ENCODE results near the gene FCGR3B.
"Not testable (repeated sequence)": the region's sequence is repeated elsewhere in the genome, so short reads cannot be mapped to it uniquely, and the experiment has no call there.

DNA sequence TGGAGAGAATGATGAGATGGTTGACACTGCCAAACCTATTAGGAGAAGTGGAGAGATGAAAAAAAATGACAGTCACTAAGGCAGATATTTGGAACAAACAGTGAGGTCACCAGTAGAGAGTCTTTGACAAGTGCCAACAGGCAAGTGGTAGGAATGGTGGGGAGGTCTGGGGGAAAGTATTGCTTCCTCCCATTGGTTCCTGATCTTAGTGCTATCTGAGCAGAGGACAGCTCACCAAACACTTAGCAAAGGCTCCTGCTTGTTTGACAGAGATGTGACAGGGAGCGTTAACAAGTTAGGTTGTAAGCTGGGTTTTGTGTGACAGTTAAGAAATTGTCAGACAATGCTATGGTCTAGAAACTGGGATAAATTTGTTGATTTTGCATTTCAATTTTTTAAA, 6.4 kb downstream of the FCGR3B start:
- not testable (repeated sequence) for TF ChIP-seq FOXP2 (optimal IDR thresholded peaks at IDR 0.05; ENCODE audit: control extremely low read depth, extremely low read length, insufficient read depth); POLR2AphosphoS5 (IDR thresholded peaks at IDR 0.05; ENCODE audit: borderline replicate concordance, low read depth, low read length)
